ENCODE measurements around the gene HHEX.
"Not testable (repeated sequence)": the region's sequence is repeated elsewhere in the genome, so short reads cannot be mapped to it uniquely, and the experiment has no call there.

Gene HHEX

DNA sequence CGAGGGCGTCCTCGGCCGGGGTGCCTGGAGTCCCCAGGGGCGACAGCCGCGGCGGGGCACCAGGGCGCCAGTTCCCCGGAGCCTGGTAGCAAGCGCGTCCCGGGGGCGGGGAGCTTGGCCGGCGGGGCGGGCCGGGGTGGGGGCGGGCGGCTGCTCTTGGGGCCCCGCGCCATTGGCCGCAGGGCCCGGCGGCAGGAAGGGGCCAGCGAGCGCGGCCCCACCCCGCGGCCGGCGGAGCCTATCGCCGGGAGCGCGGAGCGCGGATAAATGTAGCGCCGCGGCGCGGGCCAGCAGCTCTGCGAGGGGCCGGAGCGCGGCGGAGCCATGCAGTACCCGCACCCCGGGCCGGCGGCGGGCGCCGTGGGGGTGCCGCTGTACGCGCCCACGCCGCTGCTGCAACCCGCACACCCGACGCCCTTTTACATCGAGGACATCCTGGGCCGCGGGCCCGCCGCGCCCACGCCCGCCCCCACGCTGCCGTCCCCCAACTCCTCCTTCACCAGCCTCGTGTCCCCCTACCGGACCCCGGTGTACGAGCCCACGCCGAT lies at the start of gene HHEX:
Gene HHEX, plus strand, starts transcription at position 293 of the 548 bp plus-strand sequence. Its CDS starts 32 bp downstream, at position 325.
- peak; percentile 64 for DNase-seq (ENCODE audit: low spot score)

DNA sequence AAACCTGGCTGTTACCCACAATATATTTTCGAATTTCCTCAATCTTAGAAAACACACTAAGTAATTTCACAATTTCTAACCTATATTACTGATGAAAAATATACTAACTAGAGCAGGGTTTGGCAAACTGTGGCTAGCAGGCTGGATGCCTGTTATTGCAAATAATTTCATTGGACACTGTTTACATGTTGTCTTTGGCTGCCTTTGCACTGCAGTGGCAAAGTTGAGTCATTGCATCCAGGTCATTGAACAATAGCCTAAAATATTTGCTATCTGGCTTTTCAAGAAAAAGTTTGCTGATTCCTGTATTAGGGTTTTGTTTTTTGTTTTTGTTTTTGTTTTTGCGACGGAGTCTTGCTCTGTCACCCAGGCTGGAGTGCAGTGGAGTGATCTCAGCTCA lies 49.6 kb upstream of the HHEX start:
- DNase-seq (ENCODE audit: low spot score) = no peak

DNA sequence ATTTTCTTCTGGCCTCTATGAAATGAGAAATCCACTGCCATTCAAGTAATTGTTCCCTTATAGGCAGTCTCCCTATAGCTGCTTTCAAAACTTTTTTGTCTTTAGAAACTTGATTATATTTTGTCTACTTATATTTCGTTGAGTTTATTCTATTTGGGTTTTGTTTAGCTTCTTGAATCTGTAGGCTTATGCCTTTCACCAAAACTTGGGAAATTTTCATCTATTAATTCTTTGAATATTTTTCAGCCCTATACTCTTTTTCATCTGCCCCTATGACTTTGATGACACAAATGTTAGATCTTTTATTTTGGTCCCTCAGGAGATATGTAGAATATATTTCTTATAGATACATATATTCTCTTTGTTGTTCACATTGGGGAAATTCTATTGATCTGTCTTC lies 48.3 kb upstream of the HHEX start:
- no peak for DNase-seq (ENCODE audit: low spot score)

DNA sequence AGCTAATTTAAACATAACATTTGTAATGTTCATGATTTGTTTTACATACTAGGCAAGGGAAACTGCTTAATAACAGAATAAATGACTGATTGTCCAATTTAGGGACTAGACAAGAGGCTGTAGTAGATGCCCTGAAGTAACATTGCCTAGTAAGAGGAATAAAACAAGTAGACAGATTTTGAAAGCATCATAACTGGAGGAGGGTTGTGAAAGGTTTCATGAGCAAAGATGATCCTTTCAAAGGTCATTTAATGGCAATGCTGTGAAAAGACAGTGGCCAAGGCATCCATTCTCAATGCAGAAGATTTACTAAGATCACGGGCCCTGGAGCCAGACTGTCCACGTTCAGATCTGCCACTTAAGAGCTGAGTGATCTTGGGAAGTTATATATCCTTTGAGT lies 44.8 kb upstream of the HHEX start:
- no peak for DNase-seq (ENCODE audit: low spot score)

DNA sequence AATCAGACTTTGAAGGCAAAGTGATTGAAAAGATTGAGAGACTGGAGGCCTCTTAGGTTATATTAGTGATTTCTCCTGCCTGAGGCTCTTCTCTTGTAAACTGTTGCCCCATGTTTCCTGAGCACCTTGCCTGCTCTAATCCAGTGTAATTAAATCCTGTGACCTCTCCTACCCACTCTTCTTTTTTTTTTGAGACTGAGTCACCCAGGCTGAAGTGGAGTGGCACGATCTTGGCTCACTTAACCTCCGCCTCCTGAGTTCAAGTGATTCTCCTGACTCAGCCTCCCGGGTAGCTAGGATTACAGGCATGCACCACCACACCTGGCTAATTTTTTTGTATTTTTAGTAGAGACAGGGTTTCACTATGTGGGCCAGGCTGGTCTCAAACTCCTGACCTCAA lies 38.9 kb upstream of the HHEX start:
- not testable (repeated sequence) for DNase-seq (ENCODE audit: low spot score)

DNA sequence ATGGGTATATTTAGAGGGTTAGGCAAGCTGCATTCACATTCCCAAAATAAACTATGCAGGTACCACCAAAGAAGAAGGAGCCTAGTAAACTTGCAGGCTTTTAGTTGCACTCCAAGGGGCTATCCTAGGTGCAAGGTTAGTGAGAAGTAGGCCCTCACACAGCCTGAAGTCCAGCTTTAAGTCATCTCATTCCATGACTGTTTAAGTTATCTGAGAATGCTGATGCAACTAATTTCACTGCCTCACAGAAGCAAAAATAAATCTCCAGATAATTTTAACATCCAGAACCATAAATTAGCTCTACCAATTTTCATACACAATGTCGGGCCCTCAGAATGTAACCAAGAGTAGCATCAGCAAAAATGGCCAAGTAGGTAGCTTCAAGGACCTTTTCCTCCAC lies 34.3 kb upstream of the HHEX start:
- DNase-seq (ENCODE audit: low spot score) = no peak

DNA sequence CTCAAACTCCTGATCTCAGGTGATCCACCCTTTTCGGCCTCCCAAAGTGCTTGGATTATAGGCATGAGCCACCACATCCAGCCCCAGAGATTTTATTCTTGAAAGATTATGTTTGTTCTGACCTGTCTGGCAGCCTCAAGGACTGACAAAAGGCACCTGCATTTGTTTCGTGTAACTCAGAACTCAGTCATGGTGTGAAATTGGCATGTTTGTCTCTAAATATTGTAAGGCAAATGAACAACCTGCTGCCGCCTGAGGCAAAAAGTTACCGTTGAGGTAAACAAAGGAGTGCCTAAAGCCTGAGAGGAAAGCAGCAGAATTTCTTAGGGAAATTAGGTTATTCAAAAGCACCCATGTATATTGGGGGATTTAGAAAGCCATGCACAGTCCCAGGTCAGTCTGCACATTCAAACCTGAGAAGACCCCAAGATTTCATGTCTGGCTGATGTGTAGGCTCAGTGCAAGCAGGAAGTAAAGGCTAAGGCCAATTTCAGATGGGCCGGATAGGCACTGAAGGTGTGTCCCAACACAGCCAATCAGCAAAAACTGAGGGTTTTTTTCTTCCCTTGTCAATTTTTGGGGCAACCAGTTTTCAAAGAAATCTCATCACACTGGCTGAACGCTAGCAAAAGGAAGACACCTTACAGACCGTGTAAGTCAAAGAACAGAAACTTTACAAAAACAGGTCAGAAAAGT lies 33.3 kb upstream of the HHEX start:
- no peak for DNase-seq (ENCODE audit: low spot score)

DNA sequence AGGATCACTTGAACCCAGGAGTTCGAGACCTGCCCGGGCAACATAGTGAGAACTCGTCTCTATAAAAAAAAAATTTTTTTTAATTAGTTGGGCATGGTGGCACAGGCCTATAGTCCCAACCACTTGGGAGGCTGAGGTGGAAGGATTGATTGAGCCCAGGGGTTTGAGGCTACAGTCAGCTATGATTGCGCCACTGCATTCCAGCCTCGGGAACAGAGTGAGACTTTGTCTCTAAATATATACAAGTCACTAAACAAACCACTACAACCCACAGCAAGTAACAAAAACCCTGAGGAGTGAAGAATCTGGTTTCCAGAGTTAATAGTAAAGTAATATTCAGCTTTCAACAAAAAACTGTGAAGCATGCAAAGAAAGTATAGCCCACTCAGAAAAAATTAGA lies 32.7 kb upstream of the HHEX start:
- DNase-seq (ENCODE audit: low spot score) = no peak

DNA sequence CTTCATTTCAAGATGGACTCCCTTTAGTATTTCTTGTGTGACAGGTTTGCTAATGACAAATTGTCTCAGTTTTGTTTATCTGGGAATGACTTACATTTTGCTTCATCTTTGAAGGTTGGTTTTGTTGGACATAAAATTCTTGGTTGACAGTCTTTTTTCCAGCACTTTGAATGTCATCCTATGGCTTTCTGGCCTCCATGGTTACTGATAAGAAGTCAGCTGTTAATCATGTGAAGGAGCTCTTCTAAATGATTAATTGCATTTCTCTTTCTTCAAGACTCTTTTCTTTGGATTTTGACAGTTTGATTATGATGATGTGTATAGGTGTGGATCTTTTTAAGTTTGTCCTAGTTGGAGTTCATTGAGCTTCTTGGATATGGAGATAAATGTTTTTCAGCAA lies 26.9 kb upstream of the HHEX start:
- no peak for DNase-seq (ENCODE audit: low spot score)

DNA sequence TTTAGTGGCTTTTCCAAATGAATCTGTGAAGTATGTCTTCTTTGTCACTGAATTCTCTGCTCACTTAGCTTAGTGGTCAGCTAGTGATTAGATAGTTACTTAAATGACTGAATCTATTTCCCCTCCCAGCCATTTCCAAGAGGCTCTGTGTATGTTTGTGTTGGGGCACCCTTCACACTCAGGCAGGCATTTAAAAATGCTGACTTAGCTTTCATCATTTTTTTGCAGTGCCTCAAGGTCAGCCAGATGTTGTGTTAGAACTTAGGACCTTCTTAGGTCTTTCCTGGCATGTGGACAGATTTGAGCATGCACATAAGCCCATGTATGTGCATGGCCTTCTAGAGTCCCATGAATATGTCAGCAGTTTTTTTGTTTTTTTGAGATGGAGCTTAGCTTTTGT lies 25.4 kb upstream of the HHEX start:
- DNase-seq (ENCODE audit: low spot score) = no peak

DNA sequence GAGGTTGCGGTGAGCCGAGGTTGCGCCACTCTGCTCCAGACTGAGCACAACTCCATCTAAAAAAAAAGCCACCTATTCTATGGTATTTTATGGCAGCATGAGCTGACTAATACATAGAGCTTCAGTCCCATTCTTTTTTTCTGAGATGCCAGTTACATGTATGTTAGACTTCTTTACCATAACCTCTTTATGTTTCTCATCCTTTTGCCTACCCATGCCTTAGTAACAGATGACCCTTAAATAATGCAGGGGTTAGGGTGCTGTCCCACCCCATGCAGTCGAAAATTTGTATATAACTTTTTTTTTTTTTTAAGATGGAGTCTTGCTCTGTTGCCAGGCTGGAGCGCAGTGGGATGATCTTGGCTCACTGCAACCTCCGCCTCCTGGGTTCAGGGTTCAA lies 22.7 kb upstream of the HHEX start:
- DNase-seq (ENCODE audit: low spot score) = no peak

DNA sequence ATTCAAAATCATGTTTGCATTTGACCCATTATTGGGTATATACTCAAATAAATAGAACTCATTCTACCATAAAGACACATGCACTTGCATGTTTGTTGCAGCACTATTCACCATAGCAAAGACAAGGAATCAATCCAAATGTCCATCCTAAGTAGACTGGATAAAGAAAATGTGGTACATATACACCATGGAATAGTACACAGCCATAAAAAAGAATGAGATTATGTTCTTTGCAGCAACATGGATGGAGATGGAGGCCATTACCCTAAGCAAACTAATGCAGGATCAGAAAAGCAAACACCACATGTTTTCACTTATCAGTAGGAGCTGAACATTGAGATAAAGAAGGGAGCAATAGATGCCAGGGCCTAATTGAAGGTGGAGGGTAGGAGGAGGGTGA lies 12.0 kb upstream of the HHEX start:
- no peak for DNase-seq (ENCODE audit: low spot score)

DNA sequence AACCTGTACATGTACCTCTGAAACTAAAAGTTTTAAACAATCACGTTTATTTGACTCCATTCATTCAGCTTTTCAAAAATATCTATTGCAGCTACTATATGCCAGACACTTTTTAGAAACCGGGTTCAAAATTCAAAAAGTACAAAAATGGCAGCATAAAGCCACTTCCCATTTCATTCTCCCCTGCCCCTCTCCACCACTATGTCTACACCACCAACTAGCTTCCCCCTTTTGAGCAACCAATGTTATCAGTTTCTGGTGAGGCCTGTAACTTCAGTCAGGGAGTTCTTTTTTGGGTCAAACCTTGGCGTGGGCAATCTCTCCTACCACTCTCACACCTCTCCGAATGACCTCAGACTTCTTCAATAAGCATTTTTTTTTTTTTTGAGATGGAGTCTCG lies 11.5 kb upstream of the HHEX start:
- DNase-seq (ENCODE audit: low spot score) = no peak

DNA sequence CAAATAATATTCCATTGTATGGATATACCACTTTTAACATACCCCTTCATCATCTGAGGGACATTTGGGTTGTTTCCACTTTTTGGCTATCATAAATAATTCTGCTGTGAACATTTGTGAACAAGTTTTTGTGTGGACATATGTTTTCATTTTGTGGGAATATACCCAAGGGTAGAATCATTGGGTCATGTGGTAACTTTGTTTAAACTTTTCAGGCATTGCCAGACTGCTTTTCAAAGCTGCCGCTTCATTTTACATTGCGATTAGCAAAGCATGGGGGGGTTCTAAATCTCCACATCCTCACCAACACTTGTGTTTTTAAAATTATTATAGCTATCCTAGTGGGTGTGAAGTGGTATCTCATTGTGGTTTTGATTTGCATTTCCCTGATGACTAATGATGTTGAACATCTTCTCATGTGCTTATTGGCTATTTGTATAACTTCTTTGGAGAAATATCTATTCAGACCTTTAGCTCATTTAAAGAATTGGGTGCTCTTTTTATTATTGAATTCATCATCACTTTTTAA lies 8.4 kb upstream of the HHEX start:
- no peak for DNase-seq (ENCODE audit: low spot score)

DNA sequence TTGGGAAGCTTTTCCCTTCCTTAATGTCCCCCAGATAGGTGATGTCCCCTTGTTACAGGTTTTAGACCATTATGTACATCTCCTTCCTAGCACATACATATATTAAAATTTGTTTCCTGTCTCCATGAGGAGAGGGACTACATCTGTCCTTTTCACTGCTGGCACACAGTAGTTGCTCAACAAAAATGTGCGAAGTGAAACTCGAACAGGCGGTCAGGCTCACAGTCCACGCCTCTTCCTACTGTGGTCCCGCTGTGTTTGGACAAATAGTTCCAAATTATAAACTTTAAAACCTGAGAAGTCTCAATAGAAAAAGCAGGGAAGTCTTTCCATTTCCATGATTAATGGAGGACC lies 1.2 kb upstream of the HHEX start:
- DNase-seq (ENCODE audit: low spot score) = no peak

DNA sequence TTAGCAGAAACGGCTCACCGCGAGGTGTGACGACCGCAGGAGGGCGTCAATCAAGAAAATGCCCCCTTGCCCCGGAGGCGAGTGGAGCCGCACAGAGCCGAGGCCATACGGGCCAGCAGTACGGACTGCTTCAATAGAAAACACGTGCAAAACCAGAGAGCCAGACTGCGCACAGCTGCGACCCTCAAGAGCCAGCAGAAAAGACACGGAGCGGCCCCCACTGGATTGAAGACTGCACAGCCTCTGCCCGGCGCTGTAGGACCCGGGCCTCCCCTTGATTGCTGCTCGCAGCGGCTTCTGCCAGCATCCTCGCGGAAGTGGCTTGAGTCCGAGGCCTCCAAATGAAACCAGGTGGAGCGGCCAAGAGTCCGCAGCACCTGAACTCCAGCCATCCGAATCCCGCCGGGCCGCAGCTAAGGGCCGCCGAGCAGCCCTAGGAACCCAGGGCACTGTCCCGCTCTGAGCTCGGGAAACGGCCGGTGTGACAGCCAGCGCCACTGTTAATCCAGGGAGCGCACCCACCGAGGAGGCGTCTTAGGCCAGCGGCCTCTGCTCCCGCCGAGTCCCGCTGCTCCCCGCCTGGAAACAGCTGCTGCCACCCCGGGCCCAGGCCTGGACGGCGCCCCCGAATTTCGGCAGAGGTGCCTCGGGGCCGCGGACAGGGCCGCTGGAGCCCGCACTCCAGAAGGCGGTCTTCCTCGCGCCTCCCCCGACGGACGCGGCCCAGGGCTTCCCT lies 660 bp upstream of the HHEX start:
- DNase-seq (ENCODE audit: low spot score) = peak; percentile 66

DNA sequence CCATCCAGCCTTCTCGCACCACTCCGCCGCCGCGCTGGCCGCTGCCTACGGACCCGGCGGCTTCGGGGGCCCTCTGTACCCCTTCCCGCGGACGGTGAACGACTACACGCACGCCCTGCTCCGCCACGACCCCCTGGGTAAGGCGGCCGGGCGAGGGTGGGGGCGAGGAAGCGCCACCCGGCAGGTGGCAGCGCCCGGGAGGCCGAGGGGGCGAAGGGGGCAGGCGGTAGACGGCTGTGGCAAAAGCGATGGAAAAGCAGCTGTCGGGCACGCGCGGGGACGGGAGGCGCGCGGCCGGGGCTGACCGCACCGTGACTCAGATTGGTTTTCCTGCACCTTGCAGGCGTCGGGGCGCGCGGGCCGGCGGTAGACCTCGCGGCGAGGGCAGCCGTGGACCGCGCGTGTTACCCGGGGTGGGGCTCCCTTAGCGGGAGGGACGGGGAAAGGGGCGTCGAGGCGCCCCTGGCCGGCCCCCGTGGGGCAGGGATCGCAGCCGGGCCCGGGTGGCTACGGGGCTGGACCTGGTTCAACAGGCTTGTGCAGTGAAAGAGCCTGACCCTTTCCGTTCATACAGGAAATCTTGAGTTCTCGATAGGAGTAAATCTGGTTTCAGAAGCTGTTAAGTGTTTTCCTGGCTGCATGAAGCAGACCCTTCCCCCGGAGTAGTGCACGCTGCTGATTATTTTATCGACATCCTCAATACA lies 608 bp downstream of the HHEX start:
- peak; percentile 66 for DNase-seq (ENCODE audit: low spot score)

DNA sequence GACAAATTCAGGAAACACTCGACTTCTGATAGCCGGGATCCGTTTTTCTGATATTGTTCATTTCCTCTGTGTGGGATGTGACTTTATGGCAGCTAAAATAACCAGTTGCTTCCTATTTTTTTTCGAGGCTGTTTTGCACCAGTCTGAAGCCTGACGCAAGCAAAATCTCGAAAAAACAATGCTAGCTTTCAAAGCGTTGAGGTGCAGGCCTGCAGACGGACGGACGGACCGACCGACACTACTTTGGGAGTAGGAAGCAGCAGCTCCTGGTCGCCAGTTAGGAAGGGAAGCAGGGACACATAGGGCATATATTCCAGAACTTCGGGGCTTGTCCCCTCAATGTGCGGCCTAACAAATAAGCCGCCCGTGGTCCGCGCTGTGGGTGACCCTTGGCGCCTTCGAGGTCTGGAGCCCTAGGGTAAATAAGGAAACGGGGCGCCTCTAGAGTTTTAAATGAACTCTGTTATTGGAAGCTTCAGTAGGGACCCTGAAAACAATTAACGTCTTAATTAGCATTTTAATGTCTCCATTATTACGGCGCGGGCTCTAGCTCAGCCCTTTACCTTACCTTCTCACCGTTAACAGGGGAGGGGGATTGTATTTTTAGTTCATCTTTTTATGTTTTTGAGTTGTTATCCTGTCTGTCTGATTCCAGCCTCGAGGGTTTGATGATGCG lies 1.3 kb downstream of the HHEX start:
- peak; percentile 52 for DNase-seq (ENCODE audit: low spot score)

DNA sequence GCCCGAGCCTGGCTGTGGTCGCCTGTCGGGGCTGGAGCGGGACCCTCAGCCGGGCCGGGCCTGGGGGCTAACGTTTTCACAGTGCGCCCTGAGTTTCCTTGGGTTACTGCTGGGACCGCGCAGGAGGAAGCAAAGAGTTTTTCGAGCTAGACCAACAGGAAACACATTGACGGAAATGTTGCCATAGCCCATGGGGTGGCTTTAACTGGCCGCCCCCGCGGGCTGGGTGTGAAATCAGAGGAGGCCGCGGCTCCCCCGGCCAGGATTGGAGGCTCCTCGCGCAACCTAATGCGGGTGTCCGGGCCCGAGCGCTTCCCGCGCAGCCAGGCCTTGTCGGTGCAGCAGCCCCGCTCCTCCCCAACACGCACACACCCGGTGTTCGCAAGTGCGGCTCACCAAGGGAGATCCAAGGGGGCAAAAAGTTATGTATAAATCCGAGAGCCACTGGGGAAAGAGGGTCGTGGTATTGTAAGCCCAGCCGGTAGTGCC lies 1.9 kb downstream of the HHEX start:
- peak; percentile 72 for DNase-seq (ENCODE audit: low spot score)

DNA sequence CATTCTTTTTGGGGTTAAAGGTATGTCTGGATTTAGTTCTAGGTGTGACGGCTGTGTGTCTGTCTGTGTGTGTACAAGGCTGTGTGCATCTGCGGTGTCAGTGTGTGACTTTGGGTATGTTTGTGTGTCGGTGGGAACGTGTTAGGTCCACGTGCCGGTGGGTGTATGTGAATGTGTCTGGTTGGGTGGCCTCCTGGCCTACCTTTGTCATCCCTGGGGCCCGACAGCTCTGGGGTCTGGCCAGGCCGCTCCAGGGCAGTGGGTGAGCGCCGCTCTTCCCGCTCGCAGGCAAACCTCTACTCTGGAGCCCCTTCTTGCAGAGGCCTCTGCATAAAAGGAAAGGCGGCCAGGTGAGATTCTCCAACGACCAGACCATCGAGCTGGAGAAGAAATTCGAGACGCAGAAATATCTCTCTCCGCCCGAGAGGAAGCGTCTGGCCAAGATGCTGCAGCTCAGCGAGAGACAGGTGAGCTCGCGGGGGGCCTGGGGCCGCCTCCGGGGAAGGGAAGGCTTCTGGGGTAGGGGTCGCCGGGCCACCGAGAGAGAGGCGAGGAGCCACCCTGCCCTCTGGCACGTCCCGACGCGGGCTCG lies 2.4 kb downstream of the HHEX start:
- DNase-seq (ENCODE audit: low spot score) = peak; percentile 58

DNA sequence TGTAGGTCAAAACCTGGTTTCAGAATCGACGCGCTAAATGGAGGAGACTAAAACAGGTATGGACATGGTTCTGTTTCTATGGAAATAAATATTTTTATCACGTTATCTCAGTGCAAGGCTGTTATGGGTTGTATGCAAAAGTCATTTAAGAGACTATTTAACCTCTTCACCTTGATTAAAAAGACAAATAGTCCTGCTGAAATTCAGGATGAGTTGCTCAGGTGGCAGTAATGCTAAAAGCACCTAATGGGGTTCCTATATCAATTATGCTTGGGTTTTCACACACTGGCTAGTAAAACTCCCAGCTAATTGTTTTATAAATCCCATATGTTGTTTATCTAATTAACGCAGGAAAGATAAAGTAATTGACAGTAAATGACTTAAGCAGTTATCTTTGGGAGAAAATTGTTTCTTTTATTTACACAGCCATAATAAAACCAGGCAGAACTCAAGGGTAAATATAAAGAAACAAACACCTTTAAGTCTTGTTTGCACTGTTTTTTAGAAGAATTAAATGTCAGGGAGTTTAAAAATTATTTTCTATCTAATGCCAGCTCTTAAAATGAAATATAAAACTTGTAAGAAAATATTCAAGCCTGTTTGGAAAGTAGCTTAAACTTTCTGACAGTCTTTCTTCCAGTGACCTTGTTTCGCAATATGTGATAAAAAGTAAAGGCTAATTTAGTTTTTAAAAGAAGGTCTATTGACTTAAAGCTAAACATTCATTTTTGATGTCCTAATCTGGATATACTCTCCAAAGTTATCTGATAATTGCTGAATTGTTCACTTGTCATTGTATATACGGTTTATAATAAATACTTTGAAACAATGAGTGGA lies 3.2 kb downstream of the HHEX start:
- DNase-seq (ENCODE audit: low spot score) = no peak

All from ecto neural progenitor cell (in vitro differentiated cells).